HG03280 (cell line): ENCODE data around the gene ADCY9.
"Not testable (repeated sequence)": the region's sequence is repeated elsewhere in the genome, so short reads cannot be mapped to it uniquely, and the experiment has no call there.

Experiments used
- ATAC-seq: cut with Tn5 transposase; IDR thresholded peaks from one replicate; pipeline ENCODE4 v1.9.1; 2021; ENCODE audit warnings: mild to moderate bottlenecking, moderate library complexity; ENCODE audit not compliant: unreplicated experiment

ADCY9 gene

DNA sequence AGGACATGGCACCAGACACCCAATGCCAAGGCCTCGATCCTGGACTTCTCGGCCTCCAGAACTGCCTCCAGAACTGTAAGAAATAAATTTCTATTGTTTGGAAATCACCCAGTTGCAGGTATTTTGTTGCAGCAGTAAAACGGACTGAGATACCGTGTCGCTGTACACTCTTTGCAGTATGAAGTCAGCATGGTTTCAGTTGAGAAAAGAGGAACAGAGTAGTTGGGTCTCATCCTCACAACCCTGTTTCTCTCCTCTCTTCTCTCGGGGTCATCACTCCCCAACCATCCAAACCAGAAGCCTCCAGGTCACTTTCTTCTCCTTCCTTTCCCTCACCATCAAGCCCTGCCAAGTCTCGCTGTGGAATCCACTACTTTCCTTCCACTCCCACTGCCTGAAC lies 77.8 kb downstream of the ADCY9 start:
- ATAC-seq: no peak

- ATAC-seq: not testable (repeated sequence)
These were observed 79.3 kb downstream of the ADCY9 start for GRCh38 chr16:4036952-4037351.

DNA sequence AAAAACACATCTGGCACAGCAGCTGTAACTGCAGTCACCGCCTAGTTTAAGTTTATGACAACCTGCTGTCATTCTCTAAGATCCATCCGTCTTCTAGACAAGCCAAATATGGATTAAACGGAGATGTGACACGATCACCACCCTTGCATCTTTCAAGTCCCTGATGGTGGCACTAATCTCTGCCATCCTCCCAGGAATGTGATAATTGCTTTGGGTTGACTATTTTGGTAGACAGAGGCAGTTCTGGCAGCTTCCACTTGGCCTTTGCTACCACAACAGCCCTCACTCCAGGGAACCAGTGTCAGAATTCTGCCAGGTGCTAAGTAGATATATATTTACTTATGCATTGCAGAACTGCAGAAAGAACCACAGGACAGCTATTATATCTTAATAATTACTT lies 81.3 kb downstream of the ADCY9 start:
- ATAC-seq: no peak

GRCh38 chr16:4033951-4034350 lies 82.3 kb downstream of the ADCY9 start:
- no peak for ATAC-seq

DNA sequence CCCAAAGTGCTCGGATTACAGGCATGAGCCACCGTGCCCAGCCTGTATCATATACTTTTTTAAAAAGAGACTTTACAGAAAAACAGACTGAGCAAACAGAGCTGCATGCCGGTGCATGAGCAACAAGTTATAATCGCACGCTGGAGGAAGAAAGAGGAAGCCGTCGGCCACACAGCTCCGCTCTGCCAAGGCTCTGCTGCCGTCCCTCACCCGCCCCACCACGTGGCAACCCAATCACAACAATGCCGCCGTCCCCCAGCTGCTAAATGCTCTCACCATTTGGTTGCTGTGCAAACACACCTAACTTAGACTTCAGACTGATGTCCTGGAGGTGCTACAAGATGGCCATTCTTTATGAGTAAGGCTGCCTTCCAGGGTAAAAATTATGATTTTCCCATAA lies 83.5 kb downstream of the ADCY9 start:
- ATAC-seq: no peak

DNA sequence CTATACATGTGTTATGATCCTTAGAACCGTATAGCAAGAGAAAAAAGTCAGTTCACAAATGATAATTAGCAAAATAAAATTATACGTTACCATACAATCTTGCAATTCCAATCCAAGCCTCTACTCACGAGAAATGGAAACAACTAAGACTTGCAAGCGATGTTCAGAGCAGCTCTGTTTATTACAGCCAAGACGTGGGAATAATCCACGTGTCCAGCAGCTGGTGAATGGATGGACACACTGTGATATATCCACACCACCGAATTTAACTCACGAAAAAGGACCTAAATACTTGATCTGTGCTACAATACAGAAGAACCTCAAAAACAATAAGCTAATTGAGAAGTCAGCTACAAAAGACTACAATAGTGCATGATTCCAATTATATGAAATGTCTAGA lies 88.1 kb downstream of the ADCY9 start:
- ATAC-seq: no peak

DNA sequence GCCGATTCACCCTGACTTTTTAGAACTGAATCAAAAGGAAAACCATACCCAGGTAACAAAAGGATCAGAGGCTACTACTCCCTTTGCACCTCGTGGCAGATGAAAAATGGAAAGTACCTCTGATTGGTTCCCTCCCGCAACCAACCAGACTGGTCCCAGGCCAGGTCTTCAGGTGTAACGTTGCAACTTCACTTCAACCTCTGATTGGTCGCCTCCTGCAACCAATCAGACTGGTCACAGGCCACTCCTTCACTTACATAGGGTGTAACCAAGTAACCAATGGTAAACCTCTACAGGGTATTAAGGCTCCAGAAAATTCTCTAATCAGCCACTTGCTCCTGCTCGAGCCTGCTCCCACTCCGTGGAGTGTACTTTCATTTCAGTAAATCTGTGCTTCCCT lies 89.4 kb downstream of the ADCY9 start:
- ATAC-seq: no peak

DNA sequence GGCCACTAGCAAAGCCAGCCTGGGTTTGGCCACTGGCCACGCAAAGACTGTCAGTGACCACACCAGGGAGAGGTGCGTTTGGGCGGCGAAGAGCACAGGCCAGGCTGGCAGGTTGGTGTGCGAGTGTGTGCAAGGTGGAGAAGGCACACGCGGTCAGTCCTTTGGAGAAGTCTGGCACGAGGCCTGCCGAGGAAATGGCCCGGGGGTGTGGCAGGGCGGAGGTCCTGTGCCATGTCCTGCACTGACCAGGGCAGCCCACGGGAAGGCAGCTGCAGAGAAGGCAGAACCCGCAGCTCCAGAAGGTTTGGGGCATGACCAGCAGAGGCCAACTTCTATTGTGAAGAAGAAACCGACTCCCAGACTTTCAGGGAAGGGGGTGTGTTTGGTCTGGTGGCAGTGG lies 90.8 kb downstream of the ADCY9 start:
- no peak for ATAC-seq

DNA sequence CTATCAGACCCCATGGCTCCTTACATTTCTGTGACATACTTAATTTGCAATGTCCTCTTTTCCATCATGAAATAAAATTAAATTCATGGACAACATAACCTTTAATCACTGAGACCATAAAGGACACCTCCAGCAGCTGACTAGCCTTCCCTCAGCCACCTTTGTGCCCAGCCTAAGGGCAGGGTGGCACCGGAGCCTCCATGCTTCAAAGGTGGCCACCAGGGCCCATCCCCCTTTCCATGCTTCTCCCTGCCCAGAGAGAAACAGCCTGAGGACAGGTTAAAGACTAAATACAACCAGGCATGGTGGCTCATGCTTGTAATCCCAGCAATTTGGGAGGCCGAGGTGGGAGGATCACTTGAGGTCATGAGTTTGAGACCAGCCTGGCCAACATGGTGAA lies 94.3 kb downstream of the ADCY9 start:
- no peak for ATAC-seq

GRCh38 chr16:4021070-4021779 lies 95.0 kb downstream of the ADCY9 start:
- ATAC-seq: no peak

DNA sequence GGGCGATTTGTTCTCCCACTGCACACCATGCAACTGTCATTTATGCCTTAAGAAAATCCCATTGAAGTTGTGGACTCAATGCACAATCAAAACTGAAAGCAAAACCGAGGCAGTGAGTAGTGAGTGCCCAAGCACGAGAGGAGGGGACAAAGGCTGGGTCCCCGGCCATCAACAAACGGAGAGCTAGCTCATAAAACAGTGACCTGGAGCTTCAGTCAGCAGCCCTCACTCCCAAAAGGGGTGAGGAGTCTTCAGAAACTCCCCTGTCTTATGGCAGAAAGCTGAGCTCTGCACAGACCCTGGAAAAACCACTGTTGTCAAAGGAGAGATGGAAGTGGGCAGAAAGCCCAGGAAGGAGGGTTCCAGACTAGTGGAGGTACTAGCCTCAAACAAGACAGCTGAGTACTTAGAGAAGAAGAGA lies 96.9 kb downstream of the ADCY9 start:
- no peak for ATAC-seq

DNA sequence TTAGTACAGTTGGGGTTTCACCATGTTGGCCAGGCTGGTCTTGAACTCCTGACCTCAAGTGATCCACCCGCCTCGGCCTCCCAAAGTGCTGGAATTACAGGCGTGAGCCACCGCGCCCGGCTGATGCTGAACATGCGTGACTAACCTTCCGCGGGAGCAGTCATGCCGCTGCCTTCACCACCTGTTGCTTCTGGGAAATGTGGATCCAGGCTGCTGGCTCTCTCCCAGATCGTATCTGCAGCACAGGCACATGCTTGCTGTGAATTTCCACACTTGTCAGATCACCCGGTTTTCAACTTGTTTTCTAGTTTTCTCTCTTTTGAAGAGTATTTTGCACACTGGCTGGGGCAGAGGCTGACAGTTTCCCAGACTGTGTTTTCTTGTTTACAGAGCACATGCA lies 97.9 kb downstream of the ADCY9 start:
- no peak for ATAC-seq

DNA sequence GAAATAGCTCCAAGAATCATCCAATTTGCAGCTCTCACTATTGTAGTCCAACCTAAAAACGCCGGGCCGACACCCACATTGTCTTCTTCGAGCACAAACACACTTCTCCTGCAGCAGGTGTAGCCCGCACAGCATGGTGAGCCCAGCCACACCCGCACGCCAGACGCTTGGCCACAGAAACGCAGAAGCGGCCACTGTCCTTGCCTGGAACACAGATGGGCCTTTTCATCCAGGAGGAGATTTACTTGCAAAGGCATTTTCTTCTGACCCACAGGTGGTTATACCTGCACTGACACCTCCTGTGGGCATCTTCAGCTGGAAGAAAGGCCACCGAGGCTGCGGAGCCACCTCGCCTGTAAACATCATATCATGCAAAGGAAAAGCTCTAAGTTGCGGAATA lies 98.4 kb downstream of the ADCY9 start:
- no peak for ATAC-seq

DNA sequence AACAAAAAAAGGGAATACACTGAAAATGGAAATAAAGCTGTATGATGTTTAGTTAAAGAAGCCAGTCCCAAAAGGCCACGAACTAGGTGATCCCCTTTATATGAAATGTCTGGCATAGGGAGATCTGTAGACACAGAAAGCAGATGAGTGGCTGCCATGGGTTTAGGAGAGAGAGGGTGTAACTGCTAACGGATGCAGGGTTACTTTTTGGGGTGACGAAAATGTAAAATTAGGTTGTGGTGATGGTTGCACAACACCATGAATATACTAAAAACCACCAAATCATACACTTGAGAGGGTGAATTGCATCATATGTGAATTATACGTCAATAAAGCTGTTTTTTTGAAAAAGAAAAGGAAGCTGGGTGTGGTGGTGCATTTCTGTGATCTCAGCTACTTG lies 99.6 kb downstream of the ADCY9 start:
- ATAC-seq: no peak

- ATAC-seq: no peak
These were observed 100.3 kb downstream of the ADCY9 start for GRCh38 chr16:4016005-4016352.

- ATAC-seq: no peak
These were observed 100.8 kb downstream of the ADCY9 start for GRCh38 chr16:4015275-4016004.

DNA sequence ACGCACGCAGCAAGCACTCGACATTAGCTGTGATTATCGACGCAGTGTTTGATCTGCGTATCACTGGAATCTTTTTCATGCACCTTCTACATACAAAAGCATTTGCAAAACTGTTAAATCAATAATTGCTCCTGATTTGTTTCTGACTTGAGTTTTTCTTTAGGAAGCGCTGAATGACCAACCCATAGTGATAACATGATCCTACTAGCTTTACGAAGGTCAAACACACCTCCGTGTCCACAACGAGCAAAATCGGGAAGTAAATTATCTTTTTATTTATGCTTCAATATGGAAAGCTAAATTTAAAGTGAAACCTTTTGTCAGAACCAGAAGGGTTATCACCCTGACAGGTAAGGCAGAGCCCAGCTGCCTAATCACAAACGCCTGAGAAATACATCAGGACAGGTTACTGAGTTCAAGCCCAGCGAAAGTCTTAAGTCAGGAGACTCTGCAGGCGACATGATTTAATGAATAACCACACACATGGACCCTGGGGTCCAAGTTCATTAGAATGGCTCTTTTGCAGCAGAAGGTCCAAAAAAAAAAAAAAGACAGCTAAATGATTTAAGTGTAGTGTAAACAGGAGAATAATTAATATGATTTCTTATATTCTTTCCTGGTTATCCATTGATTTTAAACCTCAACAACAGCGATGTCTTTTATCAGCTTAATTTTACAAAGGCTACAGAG lies 104.2 kb downstream of the ADCY9 start:
- no peak for ATAC-seq

DNA sequence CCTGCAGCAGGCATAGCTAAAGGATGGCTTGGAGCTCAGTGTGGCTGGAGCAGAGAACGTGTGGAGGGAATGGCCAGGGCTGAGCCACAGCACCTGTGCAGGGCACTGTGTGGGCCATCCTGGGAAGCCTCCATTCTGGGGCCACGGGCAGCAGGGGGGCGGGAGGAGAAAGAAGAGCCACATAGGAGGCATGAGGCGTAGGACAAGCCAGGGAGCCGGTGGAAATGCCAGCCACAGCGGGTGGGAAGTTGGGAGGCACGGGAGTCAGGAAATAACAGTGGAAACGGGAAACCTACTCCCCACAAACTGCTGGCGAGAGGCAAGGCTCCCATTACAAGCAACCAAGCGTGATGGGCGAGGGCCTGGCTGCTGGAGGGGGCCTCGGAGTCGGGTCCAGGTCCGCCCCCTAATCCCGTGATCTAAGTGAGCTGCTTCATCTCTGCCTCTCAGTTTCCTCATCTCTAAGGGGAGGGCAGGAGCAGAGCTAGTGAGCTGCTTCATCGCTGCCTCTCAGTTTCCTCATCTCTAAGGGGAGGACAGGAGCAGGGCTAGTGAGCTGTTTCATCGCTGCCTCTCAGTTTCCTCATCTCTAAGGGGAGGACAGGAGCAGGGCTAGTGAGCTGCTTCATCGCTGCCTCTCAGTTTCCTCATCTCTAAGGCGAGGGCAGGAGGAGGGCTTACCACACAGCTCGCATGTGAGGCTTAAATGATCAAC lies 104.9 kb downstream of the ADCY9 start:
- ATAC-seq: no peak

GRCh38 chr16:4010225-4011158 lies 105.8 kb downstream of the ADCY9 start:
- no peak for ATAC-seq

DNA sequence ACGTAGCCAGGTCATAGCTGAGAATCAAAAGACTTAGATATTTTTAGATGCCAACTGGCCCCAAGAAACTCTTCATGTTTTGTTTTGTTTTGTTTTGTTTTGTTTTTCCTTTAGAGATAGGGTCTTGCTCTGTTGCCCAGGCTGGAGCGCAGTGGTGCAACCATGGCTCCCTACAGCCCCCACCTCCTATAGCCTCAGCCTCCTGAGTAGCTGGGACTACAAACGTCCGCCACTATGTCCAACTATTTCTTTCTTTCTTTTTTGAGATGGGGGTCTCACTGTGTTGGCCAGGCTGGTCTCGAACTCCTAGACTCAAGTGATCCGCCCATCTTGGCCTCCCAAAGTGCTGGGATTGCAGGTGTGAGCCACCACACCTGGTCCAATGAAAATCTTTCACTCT lies 107.1 kb downstream of the ADCY9 start:
- ATAC-seq: no peak
